GM19025 (cell line): ENCODE data around the gene GDF10.

Source experiments
- ATAC-seq: cut with Tn5 transposase; IDR thresholded peaks from one replicate; pipeline ENCODE4 v1.9.1; 2021; ENCODE audit warnings: mild to moderate bottlenecking, low read depth, moderate library complexity; ENCODE audit not compliant: unreplicated experiment

GDF10 gene

GRCh38 chr10:47268696-47269095, 31.3 kb upstream of the GDF10 start:
- no peak for ATAC-seq

GRCh38 chr10:47269294-47269693, 30.7 kb upstream of the GDF10 start:
- no peak for ATAC-seq

GRCh38 chr10:47276071-47276470, 23.9 kb upstream of the GDF10 start:
- no peak for ATAC-seq

- no peak for ATAC-seq
Observed at GRCh38 chr10:47276576-47277351, 23.2 kb upstream of the GDF10 start.

- no peak for ATAC-seq
Observed at GRCh38 chr10:47277352-47278151, 22.4 kb upstream of the GDF10 start.

- ATAC-seq: no peak
Observed at GRCh38 chr10:47278152-47278473, 21.9 kb upstream of the GDF10 start.

GRCh38 chr10:47278720-47279119, 21.3 kb upstream of the GDF10 start:
- no peak for ATAC-seq

GRCh38 chr10:47279276-47279675, 20.7 kb upstream of the GDF10 start:
- ATAC-seq: no peak

GRCh38 chr10:47282005-47282656, 17.9 kb upstream of the GDF10 start:
- no peak for ATAC-seq

GRCh38 chr10:47282657-47283018, 17.4 kb upstream of the GDF10 start:
- ATAC-seq: no peak

GRCh38 chr10:47283101-47283630, 16.8 kb upstream of the GDF10 start:
- no peak for ATAC-seq

- no peak for ATAC-seq
Observed at GRCh38 chr10:47283848-47284247, 16.1 kb upstream of the GDF10 start.

GRCh38 chr10:47285381-47286115, 14.4 kb upstream of the GDF10 start:
- no peak for ATAC-seq

- no peak for ATAC-seq
Observed at GRCh38 chr10:47286116-47286505, 13.9 kb upstream of the GDF10 start.

- no peak for ATAC-seq
Observed at GRCh38 chr10:47286591-47287315, 13.2 kb upstream of the GDF10 start.

- no peak for ATAC-seq
Observed at GRCh38 chr10:47287365-47287802, 12.6 kb upstream of the GDF10 start.

- no peak for ATAC-seq
Observed at GRCh38 chr10:47287805-47288204, 12.2 kb upstream of the GDF10 start.

- no peak for ATAC-seq
Observed at GRCh38 chr10:47288236-47288635, 11.8 kb upstream of the GDF10 start.

GRCh38 chr10:47288916-47289495, 11.0 kb upstream of the GDF10 start:
- ATAC-seq: no peak

GRCh38 chr10:47289921-47290320, 10.1 kb upstream of the GDF10 start:
- ATAC-seq: no peak
